NB4 (cell line): ENCODE results near the gene LMCD1.

ENCODE experiments used
- POLR2A ChIP-seq: IDR thresholded peaks from 2 replicates; pipeline ENCODE4 v1.6.1; 2011; ENCODE audit warnings: mild to moderate bottlenecking; ENCODE audit not compliant: insufficient read length; ENCODE audit errors: extremely low read depth
- TF ChIP-seq, protein P1 (sequence below): IDR thresholded peaks from one replicate; pipeline ENCODE4 v1.5.1; 2012; ENCODE audit warnings: low read depth, low read length
- TF ChIP-seq, protein P2 (sequence below): IDR thresholded peaks from 2 replicates; pipeline ENCODE4 v1.6.1; 2011; ENCODE audit warnings: low read depth, low read length

DNA sequence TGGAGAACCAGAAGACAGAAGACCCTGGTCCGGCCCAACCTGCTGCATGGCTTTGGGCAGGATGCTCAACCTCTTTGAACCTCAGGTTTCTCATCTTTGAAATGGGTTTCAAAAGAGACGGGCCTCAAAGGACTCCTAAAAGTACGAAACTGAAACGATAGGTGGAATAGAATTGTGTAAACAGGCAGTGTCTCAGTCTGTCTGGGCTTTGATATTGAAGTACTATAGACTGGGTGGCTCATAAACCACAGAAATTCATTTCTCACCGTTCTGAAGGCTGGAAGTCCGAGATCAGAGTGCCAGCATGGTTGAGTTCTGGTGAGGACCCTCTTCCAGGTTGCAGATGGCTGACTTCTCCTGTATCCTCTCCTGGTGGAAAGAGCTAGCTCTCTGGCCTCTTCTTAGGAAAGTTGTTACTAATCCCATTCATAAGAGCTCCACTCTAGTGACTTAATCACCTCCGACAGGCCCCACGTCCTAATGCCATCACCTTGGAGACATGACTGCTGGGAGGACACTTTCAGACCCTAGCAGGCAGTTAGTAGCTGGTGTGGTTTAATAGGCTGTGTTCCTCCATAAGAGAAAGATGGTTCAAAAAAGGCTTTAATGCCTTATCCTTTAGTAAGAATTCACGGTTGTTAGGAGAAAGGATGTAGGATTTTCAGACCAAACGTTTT lies 107.3 kb downstream of the LMCD1 start:
- TF ChIP-seq, protein P1, sequence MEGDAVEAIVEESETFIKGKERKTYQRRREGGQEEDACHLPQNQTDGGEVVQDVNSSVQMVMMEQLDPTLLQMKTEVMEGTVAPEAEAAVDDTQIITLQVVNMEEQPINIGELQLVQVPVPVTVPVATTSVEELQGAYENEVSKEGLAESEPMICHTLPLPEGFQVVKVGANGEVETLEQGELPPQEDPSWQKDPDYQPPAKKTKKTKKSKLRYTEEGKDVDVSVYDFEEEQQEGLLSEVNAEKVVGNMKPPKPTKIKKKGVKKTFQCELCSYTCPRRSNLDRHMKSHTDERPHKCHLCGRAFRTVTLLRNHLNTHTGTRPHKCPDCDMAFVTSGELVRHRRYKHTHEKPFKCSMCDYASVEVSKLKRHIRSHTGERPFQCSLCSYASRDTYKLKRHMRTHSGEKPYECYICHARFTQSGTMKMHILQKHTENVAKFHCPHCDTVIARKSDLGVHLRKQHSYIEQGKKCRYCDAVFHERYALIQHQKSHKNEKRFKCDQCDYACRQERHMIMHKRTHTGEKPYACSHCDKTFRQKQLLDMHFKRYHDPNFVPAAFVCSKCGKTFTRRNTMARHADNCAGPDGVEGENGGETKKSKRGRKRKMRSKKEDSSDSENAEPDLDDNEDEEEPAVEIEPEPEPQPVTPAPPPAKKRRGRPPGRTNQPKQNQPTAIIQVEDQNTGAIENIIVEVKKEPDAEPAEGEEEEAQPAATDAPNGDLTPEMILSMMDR: no peak
- no peak for TF ChIP-seq POLR2A
- TF ChIP-seq, protein P2, sequence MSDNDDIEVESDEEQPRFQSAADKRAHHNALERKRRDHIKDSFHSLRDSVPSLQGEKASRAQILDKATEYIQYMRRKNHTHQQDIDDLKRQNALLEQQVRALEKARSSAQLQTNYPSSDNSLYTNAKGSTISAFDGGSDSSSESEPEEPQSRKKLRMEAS: no peak
